ENCODE data around the gene MPIG6B. TPM values are rescaled to one million over a fixed set of nuclear protein-coding genes. Genes with fewer than 3 reads are reported as not detected.

The MPIG6B gene
- total RNA-seq, 1 experiment from 2014 or later = not detected

DNA sequence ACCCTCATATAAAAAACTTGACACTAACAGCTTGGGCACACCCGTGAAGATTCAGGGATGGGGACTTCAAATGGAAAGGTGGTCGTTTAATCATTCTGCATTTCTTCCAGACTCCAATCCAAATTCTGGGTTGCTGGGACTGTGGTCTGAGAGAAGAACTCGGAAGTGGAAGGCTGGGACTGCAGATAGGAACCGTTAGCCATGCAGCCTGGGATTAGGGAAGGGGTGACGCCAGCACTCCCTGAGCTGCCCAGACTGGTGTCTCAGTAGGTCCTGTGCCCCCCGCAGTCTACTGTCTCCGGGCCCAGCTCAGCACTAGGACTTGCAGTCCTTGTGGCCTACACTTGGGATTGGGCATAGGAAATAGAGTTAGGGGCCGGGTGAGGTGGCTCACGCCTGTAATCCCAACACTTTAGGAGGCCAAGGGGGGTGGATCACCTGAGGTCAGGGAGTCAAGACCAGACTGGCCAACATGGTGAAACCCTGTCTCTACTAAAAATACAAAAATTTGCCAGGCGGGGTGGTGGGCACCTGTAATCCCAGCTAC, 13.7 kb downstream of the MPIG6B start:
- H3K4me1 ChIP-seq (ENCODE audit: insufficient read depth, low read length) = peaks cover 16% of the 10 kb centered on the region
- peak overlapping the region; percentile 87 for H3K4me2 ChIP-seq (ENCODE audit: insufficient read depth, insufficient read length, low read length)
- H3K27ac ChIP-seq (ENCODE audit: insufficient read length, low read depth, low read length) = no peak overlapping the region
- WGBS (ENCODE audit: extremely low coverage, insufficient read length, low lambda C conversion rate) = no CpG with 5 or more reads among the region's 10 CpGs
- H3K23me2 ChIP-seq (ENCODE audit: insufficient read length, low read depth, low read length, poor library complexity, severe bottlenecking) = peaks cover 32% of the 10 kb centered on the region
- H3K23ac ChIP-seq (ENCODE audit: insufficient read length, low read depth, low read length) = no peak overlapping the region
- Mint-ChIP-seq H3K36me3 (ENCODE audit: insufficient read depth in 1 of 3, low read depth in 3 of 3) (peaks cover 35 to 37% (median 35%) of the 10 kb centered on the region in 3 experiments), H3K4me3 (peak overlapping the region; percentile 91 to 98), H3K4me1 (peaks cover 44 to 54% of the 10 kb centered on the region in 2 experiments), H3K27me3 (ENCODE audit: low read depth) (no peaks in the 10 kb centered on the region), H3K9me3 (no peaks in the 10 kb centered on the region), H3K27ac (peak overlapping the region; percentile 81 to 97 (median 89); a peak in 6 of 7 replicates)
- no peaks in the 10 kb centered on the region for H3K79me1 ChIP-seq (ENCODE audit: insufficient read depth, low read depth, low read length, poor library complexity, severe bottlenecking)
- no peak overlapping the region for H2BK20ac ChIP-seq (ENCODE audit: low read depth, low read length, poor library complexity, severe bottlenecking)
- TF ChIP-seq, protein P1, sequence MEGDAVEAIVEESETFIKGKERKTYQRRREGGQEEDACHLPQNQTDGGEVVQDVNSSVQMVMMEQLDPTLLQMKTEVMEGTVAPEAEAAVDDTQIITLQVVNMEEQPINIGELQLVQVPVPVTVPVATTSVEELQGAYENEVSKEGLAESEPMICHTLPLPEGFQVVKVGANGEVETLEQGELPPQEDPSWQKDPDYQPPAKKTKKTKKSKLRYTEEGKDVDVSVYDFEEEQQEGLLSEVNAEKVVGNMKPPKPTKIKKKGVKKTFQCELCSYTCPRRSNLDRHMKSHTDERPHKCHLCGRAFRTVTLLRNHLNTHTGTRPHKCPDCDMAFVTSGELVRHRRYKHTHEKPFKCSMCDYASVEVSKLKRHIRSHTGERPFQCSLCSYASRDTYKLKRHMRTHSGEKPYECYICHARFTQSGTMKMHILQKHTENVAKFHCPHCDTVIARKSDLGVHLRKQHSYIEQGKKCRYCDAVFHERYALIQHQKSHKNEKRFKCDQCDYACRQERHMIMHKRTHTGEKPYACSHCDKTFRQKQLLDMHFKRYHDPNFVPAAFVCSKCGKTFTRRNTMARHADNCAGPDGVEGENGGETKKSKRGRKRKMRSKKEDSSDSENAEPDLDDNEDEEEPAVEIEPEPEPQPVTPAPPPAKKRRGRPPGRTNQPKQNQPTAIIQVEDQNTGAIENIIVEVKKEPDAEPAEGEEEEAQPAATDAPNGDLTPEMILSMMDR (conservative IDR thresholded peaks at IDR 0.05) = no peak
- H2BK120ac ChIP-seq (ENCODE audit: low read depth, low read length, poor library complexity, severe bottlenecking) = no peak overlapping the region
- H3K9ac ChIP-seq (ENCODE audit: extremely low read depth, insufficient read length, low read length) = no peak overlapping the region
- H2AFZ ChIP-seq (ENCODE audit: low read length) = no peak overlapping the region
- H4K5ac ChIP-seq (ENCODE audit: insufficient read length, low read depth, low read length) = no peak overlapping the region
- H3K56ac ChIP-seq (ENCODE audit: insufficient read length, low read depth, low read length) = no peak overlapping the region
- no peak overlapping the region for H2BK12ac ChIP-seq (ENCODE audit: insufficient read length, low read depth, low read length)
- no peaks in the 10 kb centered on the region for H4K20me1 ChIP-seq (ENCODE audit: control insufficient read depth, insufficient read depth, insufficient read length)
- no peak overlapping the region for H2BK5ac ChIP-seq (ENCODE audit: insufficient read length, low read length)
- H4K91ac ChIP-seq (ENCODE audit: insufficient read length, low read depth, low read length) = no peak overlapping the region
- no peaks in the 10 kb centered on the region for H3K27me3 ChIP-seq (ENCODE audit: insufficient read depth, low read length)
- H3T11ph ChIP-seq (ENCODE audit: low read length) = no peak overlapping the region
- no peak overlapping the region for H4K8ac ChIP-seq (replicated peaks; ENCODE audit: insufficient read length, low read depth, low read length)
- peaks cover 6% of the 10 kb centered on the region; the same call in 1 of the 2 replicates for H3K79me2 ChIP-seq (ENCODE audit: insufficient read depth, low read length)
- no peak overlapping the region for H2AK5ac ChIP-seq (ENCODE audit: insufficient read length, low read length)
- no peak overlapping the region; the same call in 1 of the 2 replicates for H3K14ac ChIP-seq (ENCODE audit: insufficient read depth, low read length)
- H2BK15ac ChIP-seq (ENCODE audit: low read depth, low read length) = no peak overlapping the region
- no peaks in the 10 kb centered on the region for H3K9me3 ChIP-seq (ENCODE audit: control insufficient read depth, low read depth, low read length)
- peak; percentile 41 for DNase-seq
- H3K18ac ChIP-seq (ENCODE audit: insufficient read length, low read depth, low read length) = no peak overlapping the region
- no peak overlapping the region for H3K4ac ChIP-seq (ENCODE audit: low read depth, low read length)
